HG02852 (cell line): ENCODE measurements around the gene CASP9.
"Not testable (repeated sequence)": the region's sequence is repeated elsewhere in the genome, so short reads cannot be mapped to it uniquely, and the experiment has no call there.

Experiments
- ATAC-seq: cut with Tn5 transposase; IDR thresholded peaks from one replicate; pipeline ENCODE4 v1.9.1; 2021; ENCODE audit warnings: mild to moderate bottlenecking, moderate library complexity; ENCODE audit not compliant: unreplicated experiment

The CASP9 gene

DNA sequence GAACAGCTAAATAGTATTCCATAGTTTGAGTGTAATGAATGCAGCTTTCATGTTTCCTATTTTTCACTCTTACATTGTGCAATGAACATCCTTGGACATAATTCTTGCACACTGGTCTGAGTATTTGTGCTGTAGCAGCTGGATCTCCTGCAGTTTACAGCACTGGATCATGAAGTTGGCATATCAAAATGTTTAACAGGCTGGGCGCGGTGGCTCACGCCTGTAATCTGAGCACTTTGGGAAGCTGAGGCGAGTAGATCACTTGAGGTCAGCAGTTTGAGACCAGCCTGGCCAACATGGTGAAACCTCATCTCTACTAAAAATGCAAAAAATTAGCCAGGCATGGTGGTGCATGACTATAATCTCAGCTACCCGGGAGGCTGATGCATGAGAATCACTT is 52.9 kb downstream of the CASP9 start:
- ATAC-seq = not testable (repeated sequence)

DNA sequence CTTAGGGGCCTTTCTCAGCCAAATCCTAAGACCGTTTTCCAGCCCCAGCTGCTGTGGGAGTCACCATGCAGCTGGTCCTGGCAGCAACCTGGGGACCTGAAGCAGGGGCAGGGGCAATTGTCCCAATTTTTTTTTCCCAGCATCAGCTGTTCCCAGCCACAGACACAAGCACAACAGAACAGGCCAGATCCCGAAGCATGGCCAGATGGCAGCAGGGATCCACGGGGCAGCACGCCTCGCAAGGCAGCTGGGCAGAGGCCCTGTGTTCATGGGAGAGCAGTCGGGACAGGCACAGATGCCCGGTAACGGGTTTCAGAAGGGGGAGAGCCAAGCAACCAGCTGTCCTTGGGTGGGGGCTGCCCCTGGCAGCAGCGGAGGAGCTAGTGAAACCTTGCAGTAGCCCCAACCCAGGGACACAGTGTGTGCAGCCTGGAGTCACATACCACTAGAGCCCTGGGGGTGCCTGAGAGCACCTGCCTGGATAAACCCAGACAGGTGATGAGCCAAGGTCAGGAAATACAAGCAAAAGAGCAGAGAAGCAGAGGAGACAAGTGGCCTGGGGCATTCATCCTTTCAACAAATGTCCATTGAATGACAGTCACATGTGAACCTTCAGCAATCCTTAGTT is 54.1 kb downstream of the CASP9 start:
- not testable (repeated sequence) for ATAC-seq

DNA sequence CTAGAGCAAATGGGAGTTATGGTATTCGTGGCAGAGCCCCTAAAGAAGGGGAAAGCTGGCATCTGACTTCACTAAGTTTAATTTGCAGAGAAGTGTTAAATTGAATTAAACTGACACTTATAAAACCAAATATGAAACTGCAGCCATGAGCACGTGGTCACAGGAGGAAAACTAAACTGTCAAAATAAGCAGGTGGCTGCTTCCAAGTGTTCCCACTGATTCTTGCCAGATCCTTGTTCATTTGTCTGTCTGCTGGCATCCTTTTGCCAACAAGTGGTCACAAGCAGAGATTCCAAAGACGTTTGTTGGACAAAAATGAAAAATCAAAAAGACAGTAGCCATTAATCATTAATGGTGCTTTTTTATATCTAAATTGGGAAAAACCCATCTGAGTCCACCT is 54.7 kb downstream of the CASP9 start:
- ATAC-seq = no peak

DNA sequence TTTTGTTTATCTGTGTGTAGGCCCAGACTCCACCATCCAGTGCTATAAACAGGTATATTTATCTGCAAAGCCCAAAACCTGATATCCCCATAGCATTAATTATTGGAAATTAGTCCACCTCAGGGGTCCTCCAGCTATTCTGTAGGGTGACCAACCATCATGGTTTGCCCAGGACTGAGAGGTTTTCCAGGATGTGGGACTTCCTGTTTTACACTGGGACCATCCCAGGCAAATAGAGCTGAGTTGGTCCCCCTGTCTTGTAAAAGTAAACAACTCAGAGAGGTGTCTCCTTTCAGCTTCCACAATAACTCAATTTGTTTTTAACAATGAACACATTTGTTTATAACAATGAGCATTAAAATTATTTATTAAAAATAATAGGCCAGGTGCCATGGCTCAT is 55.9 kb downstream of the CASP9 start:
- no peak for ATAC-seq

DNA sequence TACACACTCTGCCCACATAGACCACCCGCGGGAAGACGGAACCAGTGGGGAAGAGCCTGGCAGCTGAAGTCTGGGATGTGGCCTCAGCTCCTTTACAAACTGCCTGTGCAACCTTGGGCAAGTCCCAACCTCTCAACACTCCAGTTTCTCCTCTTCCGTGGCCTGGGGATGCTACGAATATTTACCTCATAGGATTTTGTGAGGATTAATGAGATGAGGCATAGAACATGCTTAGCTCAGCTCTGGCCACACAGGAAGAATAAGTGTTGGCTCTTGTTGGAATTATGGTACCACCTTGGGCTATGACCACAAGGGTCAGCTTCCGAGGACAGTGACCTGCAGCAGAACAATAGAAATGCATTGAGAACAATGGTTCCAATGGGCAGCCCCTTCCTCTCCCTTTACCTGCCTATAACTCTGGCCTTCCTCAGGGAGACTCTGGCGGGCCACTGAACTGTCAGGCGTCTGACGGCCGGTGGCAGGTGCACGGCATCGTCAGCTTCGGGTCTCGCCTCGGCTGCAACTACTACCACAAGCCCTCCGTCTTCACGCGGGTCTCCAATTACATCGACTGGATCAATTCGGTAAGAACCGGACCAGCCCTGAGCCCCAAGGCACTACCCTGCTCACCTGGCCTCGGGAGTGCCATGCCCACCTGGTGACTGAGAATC is 56.9 kb downstream of the CASP9 start:
- not testable (repeated sequence) for ATAC-seq

DNA sequence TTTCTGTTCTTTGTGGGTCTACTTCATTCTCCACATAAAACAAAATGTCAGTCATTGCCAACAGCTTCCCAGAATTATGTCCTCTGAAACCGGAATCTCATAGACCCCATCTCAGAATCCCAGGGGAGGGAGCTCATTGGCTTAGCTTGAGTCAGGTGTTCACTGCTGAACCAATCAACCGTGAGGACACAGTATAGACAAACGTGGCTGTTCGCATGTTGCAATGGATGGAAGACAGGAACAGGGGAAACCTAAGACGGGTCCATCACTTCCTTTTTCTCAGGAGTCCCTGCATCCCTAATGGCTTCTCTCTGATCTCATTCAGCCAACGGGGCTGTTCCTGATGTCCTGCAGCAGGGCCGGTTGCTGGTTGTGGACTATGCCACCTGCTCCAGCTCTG is 58.3 kb downstream of the CASP9 start:
- no peak for ATAC-seq

DNA sequence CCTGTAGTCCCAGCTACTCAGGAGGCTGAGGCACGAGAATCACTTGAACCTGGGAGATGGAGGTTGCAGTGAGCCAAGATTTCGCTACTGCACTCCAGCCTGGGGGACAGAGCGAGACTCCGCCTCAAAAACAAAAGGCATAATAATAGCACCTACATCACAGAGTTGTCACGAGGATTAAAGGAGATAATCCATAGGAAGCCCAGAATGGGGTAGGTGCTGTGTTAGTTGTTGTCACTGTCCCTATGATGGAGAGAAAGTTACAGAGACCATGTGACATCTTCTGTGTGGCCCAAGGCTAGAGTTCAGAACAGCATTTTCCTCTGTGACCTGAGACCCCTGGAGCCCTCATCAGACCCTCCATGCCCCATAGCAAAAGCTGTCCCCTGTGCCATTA is 60.1 kb downstream of the CASP9 start:
- not testable (repeated sequence) for ATAC-seq

DNA sequence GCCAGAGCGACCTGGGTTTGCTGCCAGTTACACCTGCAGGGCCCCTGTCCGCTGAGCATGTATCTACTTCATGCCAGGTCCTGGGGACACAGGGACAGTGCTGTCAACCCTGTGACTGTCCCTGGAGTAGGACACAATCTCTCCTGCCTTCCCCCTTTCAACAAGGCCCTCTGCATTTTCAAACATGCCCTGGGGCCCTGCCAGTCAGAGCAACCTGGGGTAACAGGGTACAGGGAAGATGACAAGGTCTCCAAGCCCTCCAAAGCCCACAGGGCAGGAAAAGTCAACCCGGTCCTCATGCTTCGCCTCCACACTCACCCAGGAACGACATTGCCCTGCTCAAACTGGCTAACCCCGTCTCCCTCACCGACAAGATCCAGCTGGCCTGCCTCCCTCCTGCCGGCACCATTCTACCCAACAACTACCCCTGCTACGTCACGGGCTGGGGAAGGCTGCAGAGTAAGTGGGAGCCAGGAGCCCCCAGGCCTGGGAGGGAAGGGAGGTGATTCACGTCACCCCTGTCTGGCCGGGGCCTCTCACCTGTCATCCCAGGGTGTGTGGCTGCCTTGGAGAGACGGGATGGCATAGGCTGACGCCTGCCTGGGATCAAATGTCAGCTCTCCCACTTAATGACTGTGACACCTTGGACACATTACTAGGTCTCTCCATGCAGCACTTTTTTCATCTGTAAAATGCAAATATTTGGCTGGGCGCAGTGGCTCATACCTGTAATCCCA is 60.8 kb downstream of the CASP9 start:
- ATAC-seq = not testable (repeated sequence)

DNA sequence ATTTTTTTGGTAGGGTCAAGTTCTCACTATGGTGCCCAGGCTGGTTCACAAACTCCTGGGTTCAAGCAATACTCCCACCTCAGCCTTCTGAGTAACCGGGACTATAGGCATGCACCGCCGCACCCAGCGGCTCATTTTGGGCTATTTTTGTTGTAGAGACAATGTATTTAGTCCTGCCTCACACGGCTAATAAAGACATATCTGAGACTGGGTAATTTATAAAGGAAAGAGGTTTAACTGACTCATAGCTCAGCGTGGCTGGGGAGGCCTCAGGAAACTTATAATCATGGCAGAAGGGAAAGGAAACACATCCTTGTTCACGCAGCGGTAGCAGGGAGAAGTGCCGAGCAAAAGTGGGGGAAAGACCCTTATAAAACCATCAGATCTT is 63.3 kb downstream of the CASP9 start:
- ATAC-seq = no peak

DNA sequence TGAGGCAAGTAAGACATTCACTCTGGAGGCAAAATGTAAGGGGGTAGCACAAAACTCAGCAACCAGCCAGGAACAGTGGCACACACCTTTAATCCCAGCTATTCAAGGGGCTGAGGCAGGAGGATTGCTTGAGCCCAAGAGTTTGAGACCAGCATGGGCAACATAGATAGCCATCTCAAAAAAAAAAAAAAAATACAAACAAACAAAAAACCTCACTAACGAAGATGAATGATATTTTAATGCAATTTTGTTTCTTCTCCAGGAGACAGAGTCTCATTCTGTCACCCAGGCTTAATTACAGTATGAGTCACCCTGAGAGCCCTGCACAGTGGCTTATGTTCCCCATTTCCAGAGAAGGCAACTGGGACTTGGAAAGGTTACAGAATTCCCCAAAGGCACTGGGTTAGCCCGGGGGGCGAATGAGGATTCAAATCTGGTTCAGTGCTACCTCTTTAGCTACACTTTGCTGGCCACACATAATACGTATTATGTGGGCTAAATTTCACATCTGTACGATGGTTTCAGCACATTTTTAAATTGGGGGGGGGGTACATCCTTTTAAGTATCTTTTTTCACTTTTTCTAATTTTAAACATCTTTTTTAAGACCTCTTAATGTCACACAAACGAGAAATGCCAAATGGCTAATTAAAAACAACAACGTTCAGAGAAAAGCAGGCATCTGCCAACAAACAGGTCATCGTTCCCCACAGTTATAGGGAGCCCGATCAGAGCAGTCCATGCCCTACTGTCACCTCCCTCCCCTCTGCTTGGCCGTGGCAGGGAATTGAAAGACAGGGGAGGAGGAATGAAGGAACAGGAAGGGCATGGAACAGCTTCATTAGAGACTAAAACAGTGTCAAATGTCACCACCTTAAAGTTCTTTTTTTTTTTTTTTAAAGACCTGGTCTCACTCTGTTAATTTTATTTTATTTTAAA is 64.0 kb downstream of the CASP9 start:
- no peak for ATAC-seq

DNA sequence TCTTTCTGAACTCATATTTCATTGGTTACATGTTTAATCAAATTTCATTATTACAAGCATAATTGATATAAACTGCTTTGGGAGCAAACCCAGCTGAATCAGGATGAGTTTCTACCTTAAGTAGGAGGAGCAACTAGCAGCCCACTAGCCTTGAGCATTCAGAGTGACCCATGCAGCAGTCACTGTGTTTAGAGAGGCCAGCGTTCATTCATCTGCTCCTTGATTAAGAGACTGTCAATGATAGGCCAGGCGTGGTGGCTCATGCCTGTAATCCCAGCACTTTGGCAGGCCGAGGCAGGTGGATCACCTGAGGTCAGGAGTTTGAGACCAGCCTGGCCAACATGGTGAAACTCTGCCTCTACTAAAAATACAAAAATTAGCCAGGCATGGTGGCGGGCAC is 65.6 kb downstream of the CASP9 start:
- not testable (repeated sequence) for ATAC-seq

DNA sequence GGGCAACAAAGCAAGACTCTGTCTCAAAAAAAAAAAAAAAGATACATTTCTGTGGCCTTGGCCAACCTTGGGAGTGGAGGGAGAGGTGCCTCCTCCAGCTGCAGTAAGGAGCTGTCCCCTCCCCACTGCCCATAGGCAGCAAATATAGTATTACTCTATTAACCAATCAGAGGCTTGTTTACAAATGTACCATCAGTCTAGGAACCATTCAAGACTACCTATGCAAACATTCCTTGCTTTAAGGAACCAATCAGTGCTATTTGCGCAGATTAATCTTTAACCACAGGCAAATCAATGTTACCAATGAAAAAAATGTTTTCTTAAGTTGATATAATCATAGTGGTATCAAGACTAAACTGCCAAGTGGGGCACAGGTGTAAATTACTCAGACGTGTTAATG is 66.4 kb downstream of the CASP9 start:
- ATAC-seq = no peak

DNA sequence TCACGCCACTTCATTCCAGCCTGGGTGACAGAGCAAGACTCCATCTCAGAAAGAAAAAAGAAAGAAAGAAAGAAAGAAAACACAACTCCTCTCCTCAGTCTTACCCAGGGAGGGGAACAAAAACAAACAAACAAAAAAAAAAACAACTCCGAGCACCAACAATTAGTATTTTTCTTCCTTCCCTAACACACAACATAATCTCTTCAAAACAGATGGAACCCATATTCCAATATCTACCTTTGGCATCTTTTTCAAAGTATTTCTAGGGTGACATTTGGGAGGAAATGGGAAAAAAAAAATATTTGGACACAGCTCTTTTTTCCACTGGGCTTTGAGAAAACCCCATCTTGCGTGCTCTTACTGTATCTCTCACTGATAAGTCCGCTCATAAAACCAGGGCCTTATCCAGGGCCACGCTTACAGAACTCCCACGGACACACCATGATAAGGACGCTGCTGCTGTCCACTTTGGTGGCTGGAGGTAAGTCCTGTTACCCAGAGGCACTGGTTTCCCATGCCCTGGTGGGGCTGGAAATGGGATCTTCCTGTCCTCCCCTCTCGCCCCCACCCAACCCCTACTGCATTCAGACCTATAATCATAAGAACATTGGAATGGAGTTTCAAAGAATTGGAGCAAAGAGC is 67.6 kb downstream of the CASP9 start, which contains the start of gene CELA2A:
CELA2A (plus strand) TSS at position 420 of the 642 bp plus-strand sequence; CDS start at position 442, 22 bp downstream.
- ATAC-seq = no peak

DNA sequence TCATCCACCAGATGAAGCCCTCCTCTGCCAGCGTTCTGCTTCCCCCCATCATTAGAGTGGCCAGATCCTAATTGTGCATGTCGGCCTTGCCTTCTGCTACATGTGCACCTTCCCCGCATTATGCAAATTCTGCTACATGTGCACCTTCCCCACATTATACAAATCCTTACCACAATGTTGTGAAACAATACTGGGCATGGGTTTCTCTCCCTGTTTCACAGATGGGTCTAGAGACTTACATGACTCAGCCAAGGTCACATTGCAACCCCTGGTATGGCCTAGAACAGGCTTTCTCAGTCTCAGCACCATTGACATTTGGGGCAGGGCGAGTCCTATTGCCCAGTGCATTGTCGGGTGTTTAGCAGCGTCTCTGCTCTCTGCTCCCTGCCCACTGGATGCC is 68.5 kb downstream of the CASP9 start:
- ATAC-seq = no peak

DNA sequence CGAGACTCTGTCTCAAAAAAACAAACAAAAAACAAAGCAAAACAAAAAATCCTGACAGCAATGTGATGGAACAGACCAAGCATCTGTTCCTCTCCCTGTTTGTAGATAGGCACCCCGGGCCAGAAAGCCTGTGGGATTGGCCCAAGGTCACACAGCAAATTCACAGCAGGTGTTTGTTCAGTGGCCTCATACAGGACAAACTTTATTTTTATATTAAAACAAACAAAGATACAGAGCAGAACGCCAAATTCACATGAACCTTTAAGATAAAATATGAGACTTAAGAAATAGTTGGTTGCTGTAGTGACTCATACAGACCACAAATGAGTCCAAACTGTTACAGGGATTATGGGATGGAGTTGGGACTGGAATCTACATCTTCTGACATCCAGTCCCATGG is 69.8 kb downstream of the CASP9 start:
- ATAC-seq = no peak

DNA sequence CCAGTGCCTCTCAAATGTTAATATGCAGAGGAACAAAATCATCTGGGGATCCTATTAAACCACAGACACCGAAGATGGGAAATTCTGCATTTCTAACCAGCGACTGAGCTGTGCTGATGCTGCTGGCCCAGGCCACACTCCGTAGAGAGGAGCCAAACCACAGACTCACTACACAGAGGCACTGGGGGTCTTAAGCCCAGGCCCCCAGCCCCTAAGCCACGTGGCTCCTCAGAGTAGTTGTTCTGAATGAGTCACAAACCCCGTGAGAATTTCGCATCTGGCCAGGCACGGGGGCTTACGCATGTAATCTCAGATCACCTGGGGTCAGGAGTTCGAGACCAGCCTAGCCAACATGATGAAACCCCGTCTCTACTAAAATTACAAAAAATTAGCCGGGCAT is 70.3 kb downstream of the CASP9 start:
- no peak for ATAC-seq

DNA sequence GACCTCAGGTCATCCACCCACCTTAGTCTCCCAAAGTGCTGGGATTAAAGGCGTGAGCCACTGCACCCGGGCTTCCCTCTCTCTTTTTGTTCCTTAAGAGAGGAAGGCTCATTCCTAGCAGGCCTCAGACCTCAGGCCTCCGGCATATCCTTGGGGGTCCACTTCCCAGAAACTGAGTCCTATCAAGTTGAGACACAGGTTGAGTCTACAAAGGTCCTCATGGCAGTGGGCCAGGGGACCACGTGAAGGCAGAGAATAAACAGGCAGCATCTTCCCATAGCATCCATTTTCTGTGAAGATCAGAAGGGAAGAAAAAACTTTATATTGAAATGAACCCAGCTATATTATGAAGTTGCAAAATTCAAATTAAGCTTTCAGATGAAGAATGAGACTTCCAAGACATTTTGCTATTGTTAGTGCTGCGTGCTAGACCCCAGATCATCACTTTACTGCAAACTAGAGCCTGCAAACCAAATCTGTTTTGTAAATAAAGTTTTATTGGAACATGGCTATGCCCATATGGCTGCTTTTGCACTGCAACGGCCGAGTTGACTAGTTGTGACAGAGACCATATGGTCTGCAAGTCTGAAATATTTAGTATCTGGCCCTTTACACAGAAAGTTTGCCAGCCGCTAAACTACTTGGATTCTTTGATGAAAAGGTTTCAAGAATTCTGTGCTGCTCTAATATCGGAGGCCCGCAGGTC is 71.0 kb downstream of the CASP9 start:
- no peak for ATAC-seq

DNA sequence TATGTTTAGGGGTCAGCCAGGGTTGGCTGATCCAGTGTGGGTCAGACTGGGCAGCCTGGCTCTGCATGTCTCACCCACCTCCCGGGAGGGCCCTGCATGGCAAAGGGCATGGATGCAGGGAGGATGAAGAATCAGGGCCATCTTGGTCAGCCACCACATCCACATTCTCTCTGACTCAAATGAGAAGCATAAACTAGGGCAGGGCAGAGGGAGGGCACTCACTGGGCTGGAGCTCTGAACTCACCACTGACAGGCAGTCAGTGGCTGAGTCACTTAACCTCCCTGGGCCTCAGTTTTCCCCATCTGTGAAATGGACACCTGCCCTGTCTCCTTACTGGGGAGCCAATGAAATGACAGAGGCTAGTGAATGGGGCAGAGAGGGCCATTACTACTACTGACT is 71.8 kb downstream of the CASP9 start:
- ATAC-seq = no peak

DNA sequence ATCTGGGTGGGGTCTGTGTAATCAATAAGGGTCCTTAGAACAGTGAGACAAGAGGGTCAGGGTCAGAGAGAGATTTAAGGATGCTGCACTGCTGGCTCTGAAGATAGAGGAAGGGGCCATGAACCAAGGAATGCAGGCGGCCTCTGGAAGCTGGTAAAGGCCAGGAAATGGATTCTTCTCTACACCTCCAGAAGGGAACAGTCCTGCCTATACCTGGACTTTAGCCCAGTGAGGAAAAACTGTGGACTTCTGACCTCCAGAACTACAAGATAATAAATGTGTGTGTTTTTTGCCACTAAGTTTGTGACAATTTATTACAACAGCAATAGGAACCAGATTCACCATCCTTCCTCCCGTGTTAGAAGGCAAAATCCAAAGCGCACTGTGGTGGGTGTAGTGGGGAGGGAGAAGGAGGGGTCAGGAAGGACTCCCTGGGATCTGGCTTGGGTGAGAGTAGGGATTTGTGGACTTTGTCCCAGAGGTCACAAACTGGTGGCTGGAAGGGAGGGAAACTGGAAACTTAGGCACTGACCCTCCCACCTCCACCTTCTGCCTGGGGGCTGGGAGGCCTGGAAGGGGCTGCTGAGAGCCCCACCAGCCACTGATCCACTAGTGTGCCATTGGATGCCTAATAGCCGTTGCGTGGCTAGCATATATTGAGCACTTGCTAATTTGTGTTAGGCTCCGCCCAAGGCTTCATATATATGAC is 72.8 kb downstream of the CASP9 start:
- ATAC-seq = no peak
